Activated CD4-positive, alpha-beta T cell treated with anti-CD3 and anti-CD28 coated beads, Interleukin-2, amount 10 ng/mL, durations not matched to agents 7 days and 5 days (primary cell): ENCODE results near the gene HOMER2. TPM values are rescaled to one million over a fixed set of nuclear protein-coding genes. Genes with fewer than 3 reads are reported as not detected.

Experiments
- CTCF ChIA-PET: fragments of 350-600 bp; sonication (Branson Sonifier 250); formaldehyde crosslinking; loops from one replicate; lab custom pipeline; 2021; ENCODE audit warnings: antibody characterized with exemption; lab: Charles Lee
- POLR2A ChIA-PET: fragments of 350-600 bp; sonication (Branson Sonifier 250); formaldehyde crosslinking; loops from one replicate; lab custom pipeline; 2021; ENCODE audit warnings: antibody characterized with exemption; lab: Charles Lee
- DNase-seq: peaks from one replicate; pipeline ENCODE4 v3.0.0-alpha.2; 2020
- H3K27ac Mint-ChIP-seq: one replicate; pipeline ENCODE4 v1.8.0; 2021; ENCODE audit warnings: mild to moderate bottlenecking, moderate library complexity, mixed read lengths
- H3K27me3 Mint-ChIP-seq: one replicate; pipeline ENCODE4 v1.8.0; 2021; ENCODE audit warnings: mixed read lengths
- H3K36me3 Mint-ChIP-seq: one replicate; pipeline ENCODE4 v1.8.0; 2021; ENCODE audit warnings: low read depth, mixed read lengths
- H3K4me1 Mint-ChIP-seq: one replicate; pipeline ENCODE4 v1.8.0; 2021; ENCODE audit warnings: mixed read lengths
- H3K4me3 Mint-ChIP-seq: one replicate; pipeline ENCODE4 v1.8.0; 2021; ENCODE audit warnings: mild to moderate bottlenecking, moderate library complexity, mixed read lengths
- H3K9me3 Mint-ChIP-seq: one replicate; pipeline ENCODE4 v1.8.0; 2021; ENCODE audit warnings: mixed read lengths
- total RNA-seq, 2 experiments: library from RNA; stranded (reverse); gene quantifications; one replicate each; pipeline ENCODE4 v1.2.3, GENCODE V29; 2021

The HOMER2 gene
- total RNA-seq, 2 experiments from 2014 or later: 7.9 to 10.3 TPM

GRCh38 chr15:82858932-82859331, 93.6 kb downstream of the HOMER2 start:
- no peaks in the 10 kb centered on the region for H3K36me3 Mint-ChIP-seq
- H3K9me3 Mint-ChIP-seq: no peaks in the 10 kb centered on the region
- peaks cover 7% of the 10 kb centered on the region for H3K4me1 Mint-ChIP-seq
- ChIA-PET CTCF (no interaction called here), POLR2A (no interaction called here)
- DNase-seq: no peak
- H3K27me3 Mint-ChIP-seq: peaks cover 1% of the 10 kb centered on the region
- no peak overlapping the region for H3K27ac Mint-ChIP-seq
- H3K4me3 Mint-ChIP-seq: no peak overlapping the region

DNA sequence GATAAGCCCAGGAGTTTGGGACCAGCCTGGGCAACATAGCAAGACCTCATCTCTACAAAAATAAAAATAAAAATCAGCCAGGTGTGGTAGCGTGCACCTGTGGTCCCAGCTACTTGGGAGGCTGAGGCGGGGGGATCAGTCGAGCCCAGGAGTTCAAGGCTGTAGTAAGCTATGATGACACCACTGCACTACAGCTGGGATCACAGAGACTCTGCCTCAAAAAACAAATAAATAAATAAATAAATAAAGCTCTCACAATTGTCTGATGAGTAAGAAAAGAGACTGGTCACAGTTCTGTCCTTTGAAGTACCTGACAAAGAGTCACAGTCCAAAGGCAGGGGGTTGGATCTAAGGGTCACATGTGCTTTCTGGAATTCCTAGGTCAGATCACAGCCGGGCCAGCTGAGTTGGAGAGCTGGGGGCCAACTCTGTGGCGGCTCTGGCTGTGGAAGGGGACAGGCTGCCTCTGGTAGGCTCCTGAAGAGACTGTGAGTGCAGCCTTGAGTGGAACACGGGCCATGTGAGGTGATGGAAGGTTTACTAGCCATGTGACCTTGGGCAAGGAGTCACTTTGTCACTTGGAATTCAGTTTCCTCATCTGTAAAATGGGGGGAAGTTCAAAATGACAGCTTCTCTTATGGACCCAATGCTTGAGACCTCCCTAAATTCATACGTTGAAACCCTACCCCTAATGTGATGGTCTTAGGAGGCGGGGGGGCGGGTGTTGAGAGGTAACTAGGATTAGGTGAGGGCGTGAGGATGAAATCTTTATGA, 95.9 kb downstream of the HOMER2 start:
- CTCF ChIA-PET: interaction anchor here (1.5 kb wide), 1 partner anchor 23 kb away, joined by 4 read pairs; no protein-coding TSS in a partner anchor
- POLR2A ChIA-PET: interaction anchor here (0.6 kb wide), 1 partner anchor 24 kb away, joined by 4 read pairs; no protein-coding TSS in a partner anchor
- no peak overlapping the region for H3K4me3 Mint-ChIP-seq
- H3K4me1 Mint-ChIP-seq: peaks cover 18% of the 10 kb centered on the region
- H3K27me3 Mint-ChIP-seq: no peaks in the 10 kb centered on the region
- no peak overlapping the region for H3K27ac Mint-ChIP-seq
- no peaks in the 10 kb centered on the region for H3K36me3 Mint-ChIP-seq
- DNase-seq: no peak
- H3K9me3 Mint-ChIP-seq: no peaks in the 10 kb centered on the region

DNA sequence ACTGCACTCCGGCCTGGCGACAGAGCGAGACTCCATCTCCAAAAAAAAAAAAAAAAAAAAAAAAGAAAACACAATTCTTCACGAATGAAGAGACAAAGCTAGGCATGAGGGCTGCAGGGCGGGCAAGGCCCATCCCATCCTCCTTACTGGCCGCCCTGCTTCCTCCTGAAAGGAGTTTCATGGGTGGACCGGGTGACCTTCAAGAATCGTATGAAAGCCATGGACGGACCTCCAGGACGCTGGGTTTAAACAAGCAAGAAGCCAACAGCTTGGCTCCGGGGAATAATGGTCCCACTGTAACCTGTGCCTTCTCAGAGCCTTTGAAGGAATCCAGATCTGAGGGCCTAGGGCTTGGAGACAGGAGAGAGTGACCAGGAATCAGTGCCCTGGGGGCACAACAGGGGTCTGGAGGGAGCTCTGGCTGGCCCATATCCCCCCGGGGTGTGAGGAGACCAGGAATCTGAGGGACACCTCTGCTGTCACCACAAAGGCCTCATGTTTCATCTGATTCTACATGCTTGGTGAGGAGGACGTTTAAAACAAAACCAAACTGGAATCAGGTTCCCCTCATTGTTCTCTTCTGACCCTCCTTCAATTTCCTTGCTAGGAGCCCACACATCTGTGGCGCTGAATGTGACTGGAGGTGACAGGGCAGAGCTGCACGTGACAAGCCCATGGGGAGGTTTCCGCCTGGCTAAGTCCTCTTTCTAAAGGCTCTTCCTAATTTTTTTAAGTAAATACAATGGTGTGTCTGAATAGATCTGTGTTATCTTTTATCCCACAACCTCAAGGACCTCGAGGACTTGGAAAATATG, 97.0 kb downstream of the HOMER2 start:
- Mint-ChIP-seq H3K9me3 (no peaks in the 10 kb centered on the region), H3K4me1 (peaks cover 20% of the 10 kb centered on the region), H3K36me3 (no peaks in the 10 kb centered on the region), H3K27me3 (no peaks in the 10 kb centered on the region), H3K27ac (no peak overlapping the region), H3K4me3 (no peak overlapping the region)
- POLR2A ChIA-PET: interaction anchor here (0.6 kb wide), 1 partner anchor 23 kb away, joined by 4 read pairs; no protein-coding TSS in a partner anchor
- CTCF ChIA-PET: interaction anchor here (1.5 kb wide), 1 partner anchor 22 kb away, joined by 4 read pairs; no protein-coding TSS in a partner anchor
- no peak for DNase-seq

GRCh38 chr15:82854554-82854953, 98.0 kb downstream of the HOMER2 start:
- no peak overlapping the region for H3K27ac Mint-ChIP-seq
- DNase-seq: no peak
- ChIA-PET CTCF (no interaction called here), POLR2A (no interaction called here)
- peaks cover 25% of the 10 kb centered on the region for H3K4me1 Mint-ChIP-seq
- H3K27me3 Mint-ChIP-seq: no peaks in the 10 kb centered on the region
- H3K36me3 Mint-ChIP-seq: no peaks in the 10 kb centered on the region
- no peak overlapping the region for H3K4me3 Mint-ChIP-seq
- H3K9me3 Mint-ChIP-seq: no peaks in the 10 kb centered on the region

- H3K9me3 Mint-ChIP-seq: no peaks in the 10 kb centered on the region
- DNase-seq: no peak
These were observed 99.5 kb downstream of the HOMER2 start for GRCh38 chr15:82852941-82853561.

DNA sequence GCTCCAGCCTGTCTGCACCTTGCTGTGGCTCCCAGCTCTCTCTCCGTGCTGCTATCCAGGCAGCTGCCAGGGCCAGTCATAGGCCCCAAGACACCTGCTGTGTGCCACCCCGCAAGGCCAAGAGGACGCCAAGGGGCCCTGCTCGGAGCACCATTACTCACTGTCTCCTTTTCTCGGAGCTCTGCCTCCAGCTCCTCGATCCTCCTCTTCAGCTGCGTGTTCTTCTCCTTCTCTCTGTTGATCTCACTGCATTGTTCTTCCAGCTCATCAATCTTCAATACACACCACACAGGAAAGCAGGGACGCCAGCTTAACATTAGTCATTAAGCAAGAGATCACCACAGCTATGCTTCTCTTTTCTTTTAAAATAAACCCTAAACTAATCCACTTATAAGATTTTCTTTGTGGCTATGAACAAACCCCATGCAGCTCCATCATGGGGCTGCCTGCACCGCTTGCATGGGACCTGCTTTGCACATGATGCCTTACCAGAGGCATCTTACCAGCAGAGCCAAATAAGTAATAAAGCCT, 100.5 kb downstream of the HOMER2 start:
- ChIA-PET POLR2A (interaction anchor here (0.6 kb wide), 1 partner anchor 11 kb away, joined by 3 read pairs; no protein-coding TSS in a partner anchor), CTCF (interaction anchor here (1.2 kb wide), 1 partner anchor 148 kb away, joined by 5 read pairs; no protein-coding TSS in a partner anchor)
- H3K4me1 Mint-ChIP-seq: peaks cover 28% of the 10 kb centered on the region
- no peaks in the 10 kb centered on the region for H3K27me3 Mint-ChIP-seq
- DNase-seq: no peak
- no peaks in the 10 kb centered on the region for H3K36me3 Mint-ChIP-seq
- no peaks in the 10 kb centered on the region for H3K9me3 Mint-ChIP-seq
- H3K27ac Mint-ChIP-seq: no peak overlapping the region
- H3K4me3 Mint-ChIP-seq: no peak overlapping the region

More at GRCh38 chr15:82852941-82853561, 99.5 kb downstream of the HOMER2 start:
- Mint-ChIP-seq H3K4me3 (no peak overlapping the region), H3K27ac (no peak overlapping the region), H3K27me3 (no peaks in the 10 kb centered on the region), H3K4me1 (peaks cover 28% of the 10 kb centered on the region), H3K36me3 (no peaks in the 10 kb centered on the region)
- ChIA-PET CTCF (no interaction called here), POLR2A (interaction anchor here (0.6 kb wide), 1 partner anchor 9 kb away, joined by 14 read pairs; no protein-coding TSS in a partner anchor)

GRCh38 chr15:82851306-82851850, 101.1 kb downstream of the HOMER2 start:
- ChIA-PET POLR2A (interaction anchor here (0.6 kb wide), 1 partner anchor 10 kb away, joined by 3 read pairs; no protein-coding TSS in a partner anchor), CTCF (interaction anchor here (0.6 to 1.5 kb wide), 3 partner anchors 9 to 149 kb away, joined by 3 to 5 read pairs (median 4); no protein-coding TSS in a partner anchor)
- Mint-ChIP-seq H3K4me1 (peaks cover 26% of the 10 kb centered on the region), H3K27me3 (peaks cover 5% of the 10 kb centered on the region), H3K9me3 (no peaks in the 10 kb centered on the region), H3K27ac (no peak overlapping the region), H3K4me3 (no peak overlapping the region), H3K36me3 (no peaks in the 10 kb centered on the region)
- DNase-seq: no peak

GRCh38 chr15:82850731-82851130, 101.8 kb downstream of the HOMER2 start:
- Mint-ChIP-seq H3K36me3 (no peaks in the 10 kb centered on the region), H3K27me3 (peaks cover 5% of the 10 kb centered on the region), H3K9me3 (no peaks in the 10 kb centered on the region), H3K27ac (no peak overlapping the region), H3K4me3 (no peak overlapping the region), H3K4me1 (peaks cover 22% of the 10 kb centered on the region)
- ChIA-PET POLR2A (no interaction called here), CTCF (interaction anchor here (0.6 to 1.5 kb wide), 4 partner anchors 9 to 98 kb away, joined by 3 to 5 read pairs (median 4); no protein-coding TSS in a partner anchor)
- DNase-seq: no peak

- peak; percentile 77 for DNase-seq
- Mint-ChIP-seq H3K27me3 (peaks cover 11% of the 10 kb centered on the region), H3K36me3 (peaks cover 2% of the 10 kb centered on the region), H3K27ac (peak overlapping the region; percentile 66), H3K9me3 (no peaks in the 10 kb centered on the region), H3K4me3 (no peak overlapping the region), H3K4me1 (peaks cover 25% of the 10 kb centered on the region)
- CTCF ChIA-PET: interaction anchor here (0.5 to 1.7 kb wide), 11 partner anchors 11 to 161 kb away, joined by 3 to 9 read pairs (median 3); partner anchors contain the start of gene C15orf40
- POLR2A ChIA-PET: interaction anchor here (0.7 kb wide), 1 partner anchor 314 kb away, joined by 3 read pairs; no protein-coding TSS in a partner anchor
These were observed 102.7 kb downstream of the HOMER2 start for GRCh38 chr15:82849556-82850512.

DNA sequence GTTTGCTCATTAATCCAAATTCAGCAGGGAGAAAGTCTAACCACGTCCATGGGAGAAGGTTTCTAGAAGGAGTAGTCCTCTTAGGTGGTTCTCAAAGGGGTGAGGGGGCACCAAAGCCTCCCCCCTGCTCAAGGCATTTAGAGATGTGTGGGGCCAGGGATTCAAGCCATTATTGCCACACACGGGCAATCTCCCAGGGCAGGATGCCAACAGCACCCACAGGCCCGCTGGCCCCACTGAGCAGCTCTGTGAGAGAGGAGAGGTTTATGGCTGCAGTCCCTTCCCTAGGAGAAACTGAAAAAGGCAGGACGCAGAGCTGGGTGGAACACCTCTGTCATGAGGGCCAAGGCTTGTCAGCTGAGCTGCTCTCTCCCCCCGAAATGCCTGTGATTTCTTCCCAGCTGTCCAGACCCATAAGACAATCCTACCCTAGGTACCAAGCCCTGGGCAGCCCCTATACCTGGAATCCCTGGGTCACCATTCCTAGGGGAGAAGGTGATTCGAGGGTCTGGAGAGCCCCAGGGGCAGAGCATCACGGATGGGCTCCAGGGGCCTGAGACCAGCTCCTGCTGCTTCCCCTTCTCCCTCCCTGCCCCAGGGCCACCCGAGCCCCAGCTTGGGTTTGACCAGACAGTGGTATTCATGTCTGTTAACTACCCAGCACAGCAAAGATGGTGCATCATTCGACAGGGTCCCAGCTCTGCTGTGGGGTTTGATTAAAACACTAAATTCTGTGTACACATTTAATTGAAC, 104.1 kb downstream of the HOMER2 start:
- Mint-ChIP-seq H3K27me3 (peaks cover 20% of the 10 kb centered on the region), H3K27ac (no peak overlapping the region), H3K36me3 (peaks cover 2% of the 10 kb centered on the region), H3K9me3 (no peaks in the 10 kb centered on the region), H3K4me1 (peaks cover 25% of the 10 kb centered on the region), H3K4me3 (no peak overlapping the region)
- CTCF ChIA-PET: interaction anchor here (1.6 to 1.9 kb wide), 3 partner anchors 152 to 163 kb away, joined by 7 to 9 read pairs (median 9); partner anchors contain the start of gene C15orf40
- POLR2A ChIA-PET: no interaction called here
- no peak for DNase-seq
